IPS DF 4.7 (cell line): ENCODE measurements around the gene SERF1B.
"Not testable (repeated sequence)": the region's sequence is repeated elsewhere in the genome, so short reads cannot be mapped to it uniquely, and the experiment has no call there.

Experiments
- DNase-seq: peaks from one replicate; pipeline ENCODE4 v3.0.0-alpha.2; 2013; ENCODE audit warnings: low spot score; ENCODE audit errors: extremely low read depth

SERF1B gene

GRCh38 chr5:70025106-70025844 is at the start of gene SERF1B:
SERF1B (plus strand) TSS chr5:70025251; CDS start chr5:70025452, 201 bp downstream.
- DNase-seq: not testable (repeated sequence)

- not testable (repeated sequence) for DNase-seq
These were observed 33.3 kb upstream of the SERF1B start for GRCh38 chr5:69991713-69992112.

GRCh38 chr5:69995535-69995934 is 29.5 kb upstream of the SERF1B start:
- not testable (repeated sequence) for DNase-seq

GRCh38 chr5:70020660-70021059 is 4.4 kb upstream of the SERF1B start:
- not testable (repeated sequence) for DNase-seq

GRCh38 chr5:70025845-70026145 is 744 bp downstream of the SERF1B start:
- not testable (repeated sequence) for DNase-seq

- DNase-seq: not testable (repeated sequence)
These were observed 6.2 kb downstream of the SERF1B start for GRCh38 chr5:70031204-70031603.

GRCh38 chr5:70041411-70041810 is 16.4 kb downstream of the SERF1B start:
- not testable (repeated sequence) for DNase-seq

GRCh38 chr5:70049790-70050142 is 24.7 kb downstream of the SERF1B start:
- not testable (repeated sequence) for DNase-seq

- not testable (repeated sequence) for DNase-seq
These were observed 31.4 kb downstream of the SERF1B start for GRCh38 chr5:70056289-70056942.

- DNase-seq: not testable (repeated sequence)
These were observed 32.1 kb downstream of the SERF1B start for GRCh38 chr5:70057140-70057539.

- not testable (repeated sequence) for DNase-seq
These were observed 52.6 kb downstream of the SERF1B start for GRCh38 chr5:70077632-70078031.

- DNase-seq: not testable (repeated sequence)
These were observed 63.9 kb downstream of the SERF1B start for GRCh38 chr5:70088907-70089464.

GRCh38 chr5:70091776-70092175 is 66.7 kb downstream of the SERF1B start:
- not testable (repeated sequence) for DNase-seq
